ENCODE results near the gene RAB31. TPM values are rescaled to one million over a fixed set of nuclear protein-coding genes. Genes with fewer than 3 reads are reported as not detected.

RAB31 gene
- total RNA-seq, 1 donor from 2014 or later: 36.0 TPM

- H3K27ac Mint-ChIP-seq: no peak overlapping the region
These were observed 74.2 kb downstream of the RAB31 start for GRCh38 chr18:9782073-9782857.

GRCh38 chr18:9786631-9787030 is 78.5 kb downstream of the RAB31 start:
- Mint-ChIP-seq H3K4me3 (no peak overlapping the region), H3K4me1 (no peaks in the 10 kb centered on the region), H3K27me3 (no peaks in the 10 kb centered on the region), H3K9me3 (no peaks in the 10 kb centered on the region), H3K27ac (no peak overlapping the region), H3K36me3 (ENCODE audit: low read depth) (peaks cover 34% of the 10 kb centered on the region)
- no peak for DNase-seq
- ChIA-PET POLR2A (no interaction called here), CTCF (no interaction called here)
- TF ChIP-seq CTCF (IDR thresholded peaks at IDR 0.05): no peak
- no peak for ATAC-seq (ENCODE audit: low read depth)
- intact Hi-C loops (cut with micrococcal nuclease): no loop called here

More at GRCh38 chr18:9782073-9782857, 74.2 kb downstream of the RAB31 start:
- intact Hi-C loops (cut with micrococcal nuclease): no loop called here
- Mint-ChIP-seq H3K4me1 (no peaks in the 10 kb centered on the region), H3K27me3 (no peaks in the 10 kb centered on the region), H3K9me3 (no peaks in the 10 kb centered on the region), H3K4me3 (no peak overlapping the region), H3K36me3 (ENCODE audit: low read depth) (peaks cover 31% of the 10 kb centered on the region)
- ChIA-PET POLR2A (no interaction called here), CTCF (no interaction called here)
- TF ChIP-seq CTCF (IDR thresholded peaks at IDR 0.05): no peak
- ATAC-seq (ENCODE audit: low read depth): no peak
- DNase-seq: no peak

DNA sequence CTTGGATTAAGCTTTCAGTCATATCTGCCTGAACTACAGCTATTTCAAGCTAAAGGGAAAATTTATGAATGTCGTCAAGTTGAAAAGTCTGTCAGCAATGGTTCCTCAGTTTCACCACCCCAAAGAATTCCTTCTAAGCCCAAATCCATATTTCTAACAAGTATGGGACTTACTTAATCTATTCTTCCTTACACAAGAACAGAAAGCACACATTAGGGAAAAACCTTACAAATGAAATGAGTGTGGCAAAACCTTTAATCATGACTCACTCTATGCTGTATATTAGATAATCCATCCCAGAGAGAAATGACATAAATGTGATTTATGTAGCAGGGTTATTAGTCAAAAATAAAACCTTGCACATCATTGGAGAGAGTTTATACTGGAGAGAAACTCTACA is 78.9 kb downstream of the RAB31 start:
- H3K27ac Mint-ChIP-seq: no peak overlapping the region
- no peak for TF ChIP-seq CTCF (IDR thresholded peaks at IDR 0.05)
- ATAC-seq (ENCODE audit: low read depth): no peak
- no peak overlapping the region for H3K4me3 Mint-ChIP-seq
- peaks cover 31% of the 10 kb centered on the region for H3K36me3 Mint-ChIP-seq (ENCODE audit: low read depth)
- no peak for DNase-seq
- POLR2A ChIA-PET: no interaction called here
- no peaks in the 10 kb centered on the region for H3K4me1 Mint-ChIP-seq
- no peaks in the 10 kb centered on the region for H3K27me3 Mint-ChIP-seq
- CTCF ChIA-PET: no interaction called here
- intact Hi-C loops (cut with micrococcal nuclease): no loop called here
- no peaks in the 10 kb centered on the region for H3K9me3 Mint-ChIP-seq

- Mint-ChIP-seq H3K27ac (no peak overlapping the region), H3K9me3 (no peaks in the 10 kb centered on the region), H3K27me3 (no peaks in the 10 kb centered on the region), H3K4me1 (no peaks in the 10 kb centered on the region), H3K36me3 (ENCODE audit: low read depth) (peaks cover 31% of the 10 kb centered on the region), H3K4me3 (no peak overlapping the region)
- POLR2A ChIA-PET: no interaction called here
- no peak for ATAC-seq (ENCODE audit: low read depth)
- no peak for TF ChIP-seq CTCF (IDR thresholded peaks at IDR 0.05)
- intact Hi-C loops (cut with micrococcal nuclease): no loop called here
- no peak for DNase-seq
- CTCF ChIA-PET: no interaction called here
These were observed 79.6 kb downstream of the RAB31 start for GRCh38 chr18:9787712-9788111.

DNA sequence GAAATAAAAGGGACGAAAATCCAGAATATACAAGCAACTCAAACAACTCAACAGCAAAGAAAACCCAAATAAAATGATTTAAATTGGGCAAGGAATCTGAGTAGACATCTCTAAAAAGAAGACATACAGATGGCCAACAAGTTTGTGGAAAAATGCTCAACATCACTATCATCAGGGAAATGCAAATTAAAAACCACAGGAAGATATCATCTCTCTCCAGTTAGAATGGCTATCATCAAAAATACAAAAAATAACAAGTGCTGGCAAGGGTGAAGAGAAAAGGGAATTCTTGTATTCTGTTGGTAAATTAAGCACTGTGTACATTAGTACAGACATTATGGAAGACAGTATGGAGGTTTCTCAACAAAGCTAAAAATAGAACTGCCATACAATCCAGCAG is 80.0 kb downstream of the RAB31 start:
- Mint-ChIP-seq H3K4me1 (no peaks in the 10 kb centered on the region), H3K27ac (no peak overlapping the region), H3K4me3 (no peak overlapping the region), H3K36me3 (ENCODE audit: low read depth) (peaks cover 34% of the 10 kb centered on the region), H3K27me3 (no peaks in the 10 kb centered on the region), H3K9me3 (no peaks in the 10 kb centered on the region)
- ChIA-PET POLR2A (no interaction called here), CTCF (no interaction called here)
- DNase-seq: no peak
- intact Hi-C loops (cut with micrococcal nuclease): no loop called here
- TF ChIP-seq CTCF (IDR thresholded peaks at IDR 0.05): no peak
- ATAC-seq (ENCODE audit: low read depth): no peak
